Peyer's patch (tissue), 4 donors: ENCODE measurements around the gene MOK. TPM values are rescaled to one million over a fixed set of nuclear protein-coding genes. Genes with fewer than 3 reads are reported as not detected.

Experiments
- DNase-seq, 3 donors: peaks; one replicate each; pipeline ENCODE4 v3.0.0-alpha.2; 2017 to 2019
- H3K27ac ChIP-seq, 4 donors: fragments of 200-600 bp; sonication (generic); one replicate each; pipeline ENCODE4 v1.5.1; 2016 to 2019
- H3K27me3 ChIP-seq, 2 donors: fragments of 200-600 bp; sonication (generic); one replicate each; pipeline ENCODE4 v1.5.1; 2019
- H3K36me3 ChIP-seq, 3 donors: fragments of 200-600 bp; sonication (generic); one replicate each; pipeline ENCODE4 v1.5.1; 2016 to 2019
- H3K4me1 ChIP-seq, 4 donors: fragments of 200-600 bp; sonication (generic); one replicate each; pipeline ENCODE4 v1.5.1; 2016 to 2019
- H3K4me3 ChIP-seq, 4 donors: fragments of 200-600 bp; sonication (generic); 1 replicate in 3 of 4; 2 replicates in 1 of 4; pipeline ENCODE4 v1.5.1; 2016 to 2019; ENCODE audit warnings: mild to moderate bottlenecking in 1 of 4
- H3K9me3 ChIP-seq, 4 donors: fragments of 200-600 bp; sonication (generic); one replicate each; pipeline ENCODE4 v1.5.1; 2016 to 2019; ENCODE audit warnings: mild to moderate bottlenecking in 1 of 4
- POLR2A ChIP-seq, 2 donors: fragments of 450-650 bp; IDR thresholded peaks; one replicate each; pipeline ENCODE4 v1.5.1; 2017; ENCODE audit warnings: antibody characterized with exemption in 2 of 2, mild to moderate bottlenecking in 2 of 2, moderate library complexity in 2 of 2
- total RNA-seq, 4 donors: library from RNA; depleted of rRNA; stranded (reverse); fragments of >200 nt; gene quantifications; one replicate each; pipeline ENCODE4 v1.1.0, GENCODE V29; 2016
- TF ChIP-seq, protein P1 (sequence below), 6 experiments: fragments of 450-650 bp in 4 of 6; fragments of 200-600 bp in 2 of 6; sonication (generic) in 1 of 6; IDR thresholded peaks; one replicate each; pipeline ENCODE4 v1.5.1; 2017 to 2019; ENCODE audit warnings: antibody characterized with exemption in 6 of 6, mild to moderate bottlenecking in 3 of 6, moderate library complexity in 1 of 6

Gene MOK
- total RNA-seq, 4 donors from 2014 or later, result 4.6 to 30.5 (median 14.6) TPM

DNA sequence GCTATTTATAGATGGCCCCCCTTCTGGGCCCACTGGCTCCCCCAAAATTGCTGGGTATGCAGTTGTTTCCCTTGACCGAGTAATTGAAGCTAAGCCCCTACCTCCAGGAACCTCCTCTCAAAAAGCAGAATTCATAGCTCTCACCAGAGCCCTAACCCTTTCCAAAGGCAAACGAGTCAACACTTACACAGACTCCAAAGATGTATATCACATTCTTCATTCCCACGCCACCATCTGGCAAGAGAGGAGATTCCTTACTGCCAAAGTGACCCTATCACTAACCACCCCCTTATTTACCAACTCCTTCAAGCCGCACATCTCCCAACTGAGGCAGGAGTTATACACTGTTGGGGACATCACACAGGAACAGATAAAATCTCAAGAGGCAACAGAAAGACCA lies 66.8 kb downstream of the MOK start:
- DNase-seq, result no peak
- Histone ChIP-seq H3K36me3 (no peaks in the 10 kb centered on the region), H3K27ac (no peak overlapping the region), H3K4me1 (peaks cover 0 to 6% (median 0%) of the 10 kb centered on the region in 4 donors), H3K4me3 (no peak overlapping the region), H3K9me3 (no peaks in the 10 kb centered on the region), H3K27me3 (no peaks in the 10 kb centered on the region)
- TF ChIP-seq, protein P1, sequence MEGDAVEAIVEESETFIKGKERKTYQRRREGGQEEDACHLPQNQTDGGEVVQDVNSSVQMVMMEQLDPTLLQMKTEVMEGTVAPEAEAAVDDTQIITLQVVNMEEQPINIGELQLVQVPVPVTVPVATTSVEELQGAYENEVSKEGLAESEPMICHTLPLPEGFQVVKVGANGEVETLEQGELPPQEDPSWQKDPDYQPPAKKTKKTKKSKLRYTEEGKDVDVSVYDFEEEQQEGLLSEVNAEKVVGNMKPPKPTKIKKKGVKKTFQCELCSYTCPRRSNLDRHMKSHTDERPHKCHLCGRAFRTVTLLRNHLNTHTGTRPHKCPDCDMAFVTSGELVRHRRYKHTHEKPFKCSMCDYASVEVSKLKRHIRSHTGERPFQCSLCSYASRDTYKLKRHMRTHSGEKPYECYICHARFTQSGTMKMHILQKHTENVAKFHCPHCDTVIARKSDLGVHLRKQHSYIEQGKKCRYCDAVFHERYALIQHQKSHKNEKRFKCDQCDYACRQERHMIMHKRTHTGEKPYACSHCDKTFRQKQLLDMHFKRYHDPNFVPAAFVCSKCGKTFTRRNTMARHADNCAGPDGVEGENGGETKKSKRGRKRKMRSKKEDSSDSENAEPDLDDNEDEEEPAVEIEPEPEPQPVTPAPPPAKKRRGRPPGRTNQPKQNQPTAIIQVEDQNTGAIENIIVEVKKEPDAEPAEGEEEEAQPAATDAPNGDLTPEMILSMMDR (IDR thresholded peaks at IDR 0.05), result no peak
- TF ChIP-seq POLR2A (IDR thresholded peaks at IDR 0.05), result no peak

DNA sequence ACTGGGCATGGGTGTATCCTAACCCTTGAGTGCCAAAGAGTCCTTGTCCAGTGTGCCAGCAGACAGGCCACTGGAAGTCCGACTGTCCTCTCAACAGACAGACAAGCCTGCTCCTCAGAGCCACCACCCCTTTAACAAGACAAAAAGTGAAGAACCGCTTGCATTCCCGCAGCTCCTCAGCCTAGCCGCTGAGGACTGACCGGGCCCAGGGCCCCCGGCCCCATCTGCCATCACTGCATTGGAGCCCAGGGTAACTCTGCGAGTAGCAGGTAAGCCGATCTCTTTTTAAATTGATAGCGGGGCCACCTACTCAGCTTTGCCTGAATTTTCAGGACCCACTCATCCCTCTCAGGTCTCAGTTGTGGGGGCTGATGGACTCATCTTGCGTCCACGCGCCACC lies 68.9 kb downstream of the MOK start:
- Histone ChIP-seq H3K36me3 (no peaks in the 10 kb centered on the region), H3K4me3 (no peak overlapping the region), H3K27me3 (no peaks in the 10 kb centered on the region), H3K9me3 (no peaks in the 10 kb centered on the region), H3K27ac (no peak overlapping the region), H3K4me1 (peaks cover 0 to 6% (median 0%) of the 10 kb centered on the region in 4 donors)
- DNase-seq, result no peak
- no peak for TF ChIP-seq POLR2A (IDR thresholded peaks at IDR 0.05)
- TF ChIP-seq, protein P1 (IDR thresholded peaks at IDR 0.05), result no peak

DNA sequence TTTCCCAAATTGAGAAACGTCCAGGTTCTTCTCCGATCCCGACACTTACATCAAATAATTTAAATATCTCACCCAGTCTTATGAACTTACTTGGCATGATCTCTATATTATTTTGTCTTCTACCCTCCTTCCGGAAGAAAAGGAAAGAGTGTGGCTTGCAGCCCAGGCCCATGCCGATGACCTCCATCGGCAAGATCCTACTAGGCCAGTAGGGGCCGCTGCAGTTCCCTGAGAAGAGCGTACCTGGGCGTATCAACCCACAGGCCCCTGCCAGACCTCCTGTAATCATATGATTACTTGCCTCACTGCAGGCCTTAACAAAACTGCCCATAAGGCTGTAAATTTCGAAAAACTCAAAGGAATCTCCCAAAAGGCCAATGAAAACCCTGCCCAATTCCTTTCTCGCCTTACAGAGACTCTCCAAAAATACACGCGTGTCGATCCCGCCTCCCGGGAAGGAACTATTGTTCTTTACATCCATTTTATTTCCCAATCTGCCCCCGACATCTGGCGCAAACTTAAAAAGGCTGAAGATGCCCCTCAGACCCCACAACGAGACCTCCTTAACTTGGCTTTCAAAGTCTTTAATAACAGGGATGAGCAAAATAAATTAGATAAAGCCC lies 69.6 kb downstream of the MOK start:
- Histone ChIP-seq H3K27ac (no peak overlapping the region), H3K4me3 (no peak overlapping the region)

DNA sequence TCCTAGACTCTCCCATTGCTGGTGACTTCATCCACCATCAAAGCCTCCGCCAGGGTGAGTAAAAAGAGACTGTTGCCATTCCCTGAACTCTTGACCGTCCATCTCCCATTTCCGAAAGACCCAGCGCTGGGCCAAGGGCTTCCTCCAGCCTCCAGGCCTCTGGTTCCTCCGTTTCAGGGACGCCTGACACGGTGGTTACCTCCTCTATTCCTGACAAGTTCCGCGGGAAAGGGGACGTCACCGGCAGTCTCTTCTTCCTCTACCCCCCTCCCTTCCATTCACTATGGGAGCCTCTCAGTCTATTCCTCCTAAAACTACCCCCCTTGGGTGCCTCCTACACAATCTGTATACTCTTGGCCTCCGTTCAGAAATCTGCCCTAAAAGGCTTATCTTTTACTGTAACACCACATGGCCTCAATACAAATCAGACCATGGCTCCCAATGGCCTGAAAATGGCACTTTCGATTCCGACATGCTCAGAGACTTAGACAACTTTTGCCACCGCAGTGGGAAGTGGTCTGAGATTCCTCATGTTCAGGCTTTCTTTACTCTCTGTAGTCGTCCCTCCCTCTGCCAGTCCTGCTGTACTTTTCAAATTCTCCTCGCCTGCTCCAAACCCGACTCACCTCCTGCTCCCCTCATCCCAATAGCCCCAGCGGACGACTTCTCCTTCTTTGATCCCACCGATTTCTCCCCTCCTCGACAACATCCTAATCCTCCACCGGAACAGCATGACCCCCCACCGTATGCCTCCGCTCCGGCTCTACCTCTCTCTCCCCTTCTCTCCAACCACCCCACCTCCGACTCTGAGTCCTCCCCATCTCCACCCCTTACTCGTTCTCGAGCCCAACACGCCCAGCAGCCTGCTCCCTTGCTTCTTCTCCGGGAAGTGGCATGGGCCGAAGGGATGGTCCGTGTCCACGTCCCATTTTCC lies 70.4 kb downstream of the MOK start:
- Histone ChIP-seq H3K9me3 (no peaks in the 10 kb centered on the region), H3K4me3 (no peak overlapping the region), H3K27me3 (no peaks in the 10 kb centered on the region), H3K27ac (no peak overlapping the region), H3K36me3 (no peaks in the 10 kb centered on the region), H3K4me1 (peaks cover 0 to 6% (median 0%) of the 10 kb centered on the region in 4 donors)
- TF ChIP-seq, protein P1 (IDR thresholded peaks at IDR 0.05), result no peak
- no peak for TF ChIP-seq POLR2A (IDR thresholded peaks at IDR 0.05)
- no peak for DNase-seq

More for the DNA sequence above, 69.6 kb downstream of the MOK start:
- H3K9me3 ChIP-seq, result no peaks in the 10 kb centered on the region
- TF ChIP-seq, protein P1 (IDR thresholded peaks at IDR 0.05), result peak; percentile 37 to 87 (median 78)
- TF ChIP-seq POLR2A (IDR thresholded peaks at IDR 0.05), result no peak
- no peaks in the 10 kb centered on the region for H3K36me3 ChIP-seq
- peak; percentile 74 to 94 (median 84) for DNase-seq
- no peaks in the 10 kb centered on the region for H3K27me3 ChIP-seq
- peaks cover 0 to 6% (median 0%) of the 10 kb centered on the region in 4 donors for H3K4me1 ChIP-seq

DNA sequence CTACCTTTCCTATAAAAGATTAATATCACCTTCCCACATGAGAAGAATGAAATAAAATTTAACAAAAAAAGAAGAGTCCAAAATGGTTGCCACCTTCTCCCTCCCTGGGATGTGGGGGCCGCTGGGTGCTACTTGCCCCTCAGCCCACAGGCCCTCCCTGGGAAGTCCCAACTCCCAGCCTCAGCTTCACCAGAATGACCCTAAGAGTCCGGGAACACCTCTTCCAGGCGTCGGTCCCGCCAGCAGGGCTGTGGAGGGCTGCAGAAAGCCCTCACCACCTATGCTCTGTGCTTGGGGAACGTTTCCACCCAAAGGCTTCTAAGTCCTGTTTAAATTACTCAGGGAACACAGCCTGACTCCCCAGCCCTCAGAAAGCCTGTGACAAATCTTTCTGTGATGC lies 71.9 kb downstream of the MOK start:
- no peaks in the 10 kb centered on the region for H3K36me3 ChIP-seq
- no peak for DNase-seq
- H3K4me1 ChIP-seq, result peaks cover 0 to 6% (median 0%) of the 10 kb centered on the region in 4 donors
- no peak overlapping the region for H3K27ac ChIP-seq
- TF ChIP-seq, protein P1 (IDR thresholded peaks at IDR 0.05), result no peak
- TF ChIP-seq POLR2A (IDR thresholded peaks at IDR 0.05), result no peak
- H3K27me3 ChIP-seq, result no peaks in the 10 kb centered on the region
- H3K4me3 ChIP-seq, result no peak overlapping the region
- H3K9me3 ChIP-seq, result no peaks in the 10 kb centered on the region
